Kidney epithelial cell (primary cell): Measurements from ENCODE around the gene AIMP1. TPM values are rescaled to one million over a fixed set of nuclear protein-coding genes. Genes with fewer than 3 reads are reported as not detected.

ENCODE experiments used
- DNase-seq: peaks from one replicate; pipeline ENCODE4 v3.0.0-alpha.2; 2010; ENCODE audit warnings: low read depth
- H3K27me3 ChIP-seq: 2 replicates; pipeline ENCODE4 v1.6.0; 2011; ENCODE audit warnings: low read length; ENCODE audit not compliant: control insufficient read depth, insufficient read depth
- H3K36me3 ChIP-seq: 2 replicates; pipeline ENCODE4 v1.5.1; 2011; ENCODE audit warnings: low read length; ENCODE audit not compliant: control insufficient read depth, insufficient read depth
- H3K4me3 ChIP-seq: 2 replicates; pipeline ENCODE4 v1.5.1; 2011; ENCODE audit warnings: low read depth, mild to moderate bottlenecking, control low read depth, low read length
- total RNA-seq: library from RNA; depleted of rRNA; stranded (reverse); fragments of >200 nt; gene quantifications from 2 replicates; pipeline ENCODE4 v1.2.3, GENCODE V29; 2015
- TF ChIP-seq, protein P1 (sequence below): IDR thresholded peaks from 2 replicates; pipeline ENCODE4 v1.5.1; 2011; ENCODE audit warnings: mild to moderate bottlenecking, moderate library complexity, low read length, control low read depth, inconsistent platforms; ENCODE audit not compliant: insufficient read depth, poor library complexity, severe bottlenecking

The AIMP1 gene
- total RNA-seq, 1 donor from 2014 or later = 32.7 TPM

DNA sequence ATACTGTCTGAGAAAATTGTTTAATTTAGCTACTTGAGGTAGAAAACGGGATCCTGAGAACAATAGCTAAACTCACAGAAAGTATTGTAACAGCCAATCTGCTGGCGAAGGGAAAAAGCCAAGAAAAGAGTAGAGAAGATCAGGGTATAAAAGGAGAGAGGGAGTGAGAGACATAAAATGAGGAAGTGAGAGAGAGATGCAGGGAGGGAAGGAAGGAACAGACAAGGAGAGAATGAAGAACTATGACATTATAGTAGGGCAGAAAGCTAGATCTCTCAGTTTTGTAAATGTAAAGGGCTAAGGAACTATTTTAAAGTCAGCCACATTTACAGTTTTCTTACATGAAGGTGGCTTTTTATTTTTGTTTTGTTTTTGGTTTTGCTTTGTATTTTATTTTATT is 53.9 kb downstream of the AIMP1 start:
- TF ChIP-seq, protein P1, sequence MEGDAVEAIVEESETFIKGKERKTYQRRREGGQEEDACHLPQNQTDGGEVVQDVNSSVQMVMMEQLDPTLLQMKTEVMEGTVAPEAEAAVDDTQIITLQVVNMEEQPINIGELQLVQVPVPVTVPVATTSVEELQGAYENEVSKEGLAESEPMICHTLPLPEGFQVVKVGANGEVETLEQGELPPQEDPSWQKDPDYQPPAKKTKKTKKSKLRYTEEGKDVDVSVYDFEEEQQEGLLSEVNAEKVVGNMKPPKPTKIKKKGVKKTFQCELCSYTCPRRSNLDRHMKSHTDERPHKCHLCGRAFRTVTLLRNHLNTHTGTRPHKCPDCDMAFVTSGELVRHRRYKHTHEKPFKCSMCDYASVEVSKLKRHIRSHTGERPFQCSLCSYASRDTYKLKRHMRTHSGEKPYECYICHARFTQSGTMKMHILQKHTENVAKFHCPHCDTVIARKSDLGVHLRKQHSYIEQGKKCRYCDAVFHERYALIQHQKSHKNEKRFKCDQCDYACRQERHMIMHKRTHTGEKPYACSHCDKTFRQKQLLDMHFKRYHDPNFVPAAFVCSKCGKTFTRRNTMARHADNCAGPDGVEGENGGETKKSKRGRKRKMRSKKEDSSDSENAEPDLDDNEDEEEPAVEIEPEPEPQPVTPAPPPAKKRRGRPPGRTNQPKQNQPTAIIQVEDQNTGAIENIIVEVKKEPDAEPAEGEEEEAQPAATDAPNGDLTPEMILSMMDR = no peak
- no peak for DNase-seq
- Histone ChIP-seq H3K27me3 (no peaks in the 10 kb centered on the region), H3K4me3 (no peak overlapping the region), H3K36me3 (no peaks in the 10 kb centered on the region)

DNA sequence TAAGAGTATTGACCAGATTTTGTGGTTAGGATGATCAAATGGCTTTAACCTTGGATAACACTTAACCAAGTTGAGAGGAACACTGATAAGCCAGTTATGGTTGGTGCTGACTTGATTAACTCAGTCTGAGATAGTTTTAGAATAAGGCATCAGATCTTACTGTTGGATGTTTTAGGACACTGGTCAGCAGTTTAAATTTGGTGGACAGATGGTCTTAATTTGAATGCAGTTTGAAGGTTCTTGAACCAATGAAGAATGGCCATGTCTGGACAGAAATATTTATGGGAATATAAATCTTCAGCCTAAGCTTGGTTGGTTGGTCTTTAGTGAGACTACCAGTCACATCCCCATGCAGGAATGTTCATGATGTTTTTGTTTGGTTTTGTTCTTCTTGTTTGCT is 54.8 kb downstream of the AIMP1 start:
- no peaks in the 10 kb centered on the region for H3K36me3 ChIP-seq
- no peak for DNase-seq
- no peaks in the 10 kb centered on the region for H3K27me3 ChIP-seq
- no peak overlapping the region for H3K4me3 ChIP-seq
- TF ChIP-seq, protein P1 = no peak

DNA sequence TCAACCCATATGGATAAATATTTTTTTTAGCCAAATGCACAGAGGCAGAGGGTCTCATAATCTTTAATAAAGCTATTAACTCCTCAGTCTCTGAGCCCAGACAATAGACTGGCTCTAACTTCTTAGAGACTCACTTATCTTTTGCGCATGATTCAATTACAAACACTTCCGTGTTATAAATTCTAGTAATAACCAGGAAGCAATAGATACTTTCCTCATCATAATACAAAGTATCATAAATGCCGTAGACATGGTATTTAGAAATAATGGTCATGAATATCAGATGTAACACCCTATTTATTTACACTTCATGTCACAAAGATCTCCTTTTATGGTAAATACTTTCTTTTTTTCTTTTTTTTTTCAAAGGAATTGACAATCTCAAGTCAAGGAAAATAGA is 56.7 kb downstream of the AIMP1 start:
- TF ChIP-seq, protein P1 = no peak
- H3K4me3 ChIP-seq = no peak overlapping the region
- no peak for DNase-seq

DNA sequence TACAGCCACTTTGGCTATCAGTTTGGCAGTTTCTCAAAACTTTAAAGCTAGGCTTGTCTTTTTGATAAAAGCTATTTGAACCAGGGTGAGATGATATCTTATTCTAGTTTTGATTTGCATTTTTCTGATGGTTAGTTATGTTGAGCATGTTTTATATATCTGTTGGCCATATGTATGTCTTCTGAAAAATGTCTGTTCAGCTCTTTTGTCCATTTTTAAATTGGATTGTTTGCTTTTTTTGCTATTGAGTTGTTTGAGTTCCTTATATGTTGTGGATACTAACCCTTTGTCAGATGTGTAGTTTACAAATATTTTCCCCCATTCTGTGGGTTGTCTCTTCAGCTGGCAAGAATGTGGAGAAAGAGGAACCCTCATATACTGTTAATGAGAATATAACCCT is 63.8 kb downstream of the AIMP1 start:
- H3K4me3 ChIP-seq = no peak overlapping the region

More for the DNA sequence above, 56.7 kb downstream of the AIMP1 start:
- Histone ChIP-seq H3K27me3 (no peaks in the 10 kb centered on the region), H3K36me3 (no peaks in the 10 kb centered on the region)

DNA sequence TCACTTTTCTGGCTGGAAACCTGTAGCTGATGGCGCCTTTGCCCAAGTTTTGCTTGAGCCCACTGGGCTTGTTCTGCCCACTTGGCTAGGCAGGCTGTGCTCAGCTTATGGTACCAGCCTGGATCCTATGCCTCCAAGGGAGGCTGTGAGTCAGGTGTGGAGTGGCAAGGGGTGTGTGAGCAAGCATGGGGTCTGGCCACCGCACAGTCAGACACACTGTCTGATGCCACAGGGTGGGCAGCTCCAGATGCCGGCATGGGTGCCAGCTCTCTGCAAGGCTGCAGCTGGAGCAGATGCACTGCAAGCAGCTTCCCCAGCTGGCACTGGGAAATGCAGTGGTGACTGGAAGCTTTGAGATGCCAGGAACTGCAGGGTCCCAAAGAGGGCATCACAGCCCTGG is 68.5 kb downstream of the AIMP1 start:
- DNase-seq = no peak
- no peaks in the 10 kb centered on the region for H3K27me3 ChIP-seq
- H3K4me3 ChIP-seq = no peak overlapping the region
- TF ChIP-seq, protein P1 = no peak
- no peaks in the 10 kb centered on the region for H3K36me3 ChIP-seq

More for the DNA sequence above, 63.8 kb downstream of the AIMP1 start:
- no peaks in the 10 kb centered on the region for H3K27me3 ChIP-seq
- TF ChIP-seq, protein P1 = no peak
- DNase-seq = no peak
- H3K36me3 ChIP-seq = no peaks in the 10 kb centered on the region

DNA sequence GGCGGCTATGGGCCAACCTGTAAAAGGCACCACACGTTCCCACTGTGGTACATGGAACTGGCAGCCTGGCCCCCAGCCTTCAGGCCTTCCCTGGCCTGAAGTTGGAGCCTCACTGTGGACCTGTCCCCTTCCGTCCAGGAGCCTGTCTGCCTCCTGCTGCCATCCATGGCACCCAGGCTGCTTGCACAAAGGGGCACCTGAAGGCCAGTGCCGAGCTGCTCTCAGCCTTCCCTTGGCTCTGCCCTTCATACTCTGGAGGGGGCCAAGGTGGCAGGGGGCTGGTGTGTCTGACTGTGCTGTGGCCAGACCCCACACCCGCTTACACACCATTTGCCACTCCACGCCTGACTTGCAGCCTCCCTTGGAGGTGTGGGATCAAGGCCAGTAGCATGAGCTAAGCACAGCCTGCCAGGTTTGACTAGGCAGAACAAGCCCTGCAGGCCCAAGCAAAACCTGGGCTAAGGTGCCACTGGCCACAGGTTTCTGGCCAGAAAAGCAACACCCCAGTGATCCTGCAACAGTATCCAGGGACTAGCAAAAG is 69.6 kb downstream of the AIMP1 start:
- Histone ChIP-seq H3K36me3 (no peaks in the 10 kb centered on the region), H3K27me3 (no peaks in the 10 kb centered on the region), H3K4me3 (no peak overlapping the region)
- DNase-seq = no peak
- TF ChIP-seq, protein P1 = no peak
